GM21529 (cell line): ENCODE data around the gene REV1.
"Not testable (repeated sequence)": the region's sequence is repeated elsewhere in the genome, so short reads cannot be mapped to it uniquely, and the experiment has no call there.

ENCODE experiments used
- ATAC-seq: cut with Tn5 transposase; IDR thresholded peaks from one replicate; pipeline ENCODE4 v1.9.1; 2021; ENCODE audit not compliant: unreplicated experiment

The REV1 gene

DNA sequence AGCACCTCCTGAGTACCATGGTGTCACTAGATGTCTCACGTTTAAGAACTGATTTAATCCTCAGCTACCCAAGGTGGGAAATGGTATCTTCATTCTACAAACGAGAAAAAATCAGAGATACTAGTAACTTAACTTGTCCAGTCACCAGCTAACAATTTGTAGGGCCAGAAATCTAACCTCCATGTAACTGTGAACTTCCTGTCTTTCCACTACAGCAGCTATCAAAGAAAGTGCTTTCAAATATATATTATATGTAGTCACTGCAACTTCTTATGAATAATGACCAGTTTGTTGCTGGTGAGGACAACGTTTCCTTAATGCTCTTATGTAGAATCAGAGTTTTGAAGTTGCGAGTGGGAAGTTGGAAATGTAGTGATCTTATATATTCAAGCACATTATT lies 1.9 kb downstream of the REV1 start:
- ATAC-seq, result no peak

DNA sequence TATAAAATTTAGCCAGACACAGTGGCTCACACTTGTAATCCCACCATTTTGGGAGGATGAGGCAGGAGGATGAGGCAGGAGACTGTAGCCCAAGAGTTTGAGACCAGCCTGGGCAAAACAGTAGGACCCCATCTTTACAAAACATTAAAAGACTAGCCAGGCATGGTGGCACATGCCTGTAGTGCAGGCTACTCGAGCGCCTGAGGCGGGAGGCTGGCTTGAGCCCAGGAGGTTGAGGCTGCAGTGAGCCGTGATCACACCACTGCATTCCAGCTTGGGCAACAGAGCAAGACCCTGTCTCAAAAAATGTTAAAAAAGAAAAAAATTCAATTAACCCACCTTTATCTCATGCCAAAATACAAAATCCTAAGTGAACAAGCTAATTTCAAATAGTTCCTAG lies 4.0 kb downstream of the REV1 start:
- no peak for ATAC-seq

DNA sequence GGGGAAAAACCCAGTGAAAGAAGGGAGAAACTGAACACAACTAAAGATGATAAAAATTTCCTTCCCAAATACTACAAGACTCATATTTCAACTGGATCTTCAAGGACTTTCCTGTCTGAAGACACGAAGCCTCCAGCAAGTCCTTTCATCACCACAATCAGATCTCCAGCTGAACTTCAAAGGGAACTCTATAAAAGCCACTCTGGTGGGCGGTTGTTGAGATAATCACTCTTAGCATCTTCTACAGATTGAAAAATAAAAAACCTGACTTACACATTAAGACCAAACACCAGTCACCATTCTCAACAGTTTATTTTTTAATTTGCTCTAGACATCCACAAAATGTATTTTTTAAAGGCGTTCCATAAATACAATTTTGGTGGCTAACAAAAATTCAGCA lies 4.4 kb downstream of the REV1 start:
- no peak for ATAC-seq

DNA sequence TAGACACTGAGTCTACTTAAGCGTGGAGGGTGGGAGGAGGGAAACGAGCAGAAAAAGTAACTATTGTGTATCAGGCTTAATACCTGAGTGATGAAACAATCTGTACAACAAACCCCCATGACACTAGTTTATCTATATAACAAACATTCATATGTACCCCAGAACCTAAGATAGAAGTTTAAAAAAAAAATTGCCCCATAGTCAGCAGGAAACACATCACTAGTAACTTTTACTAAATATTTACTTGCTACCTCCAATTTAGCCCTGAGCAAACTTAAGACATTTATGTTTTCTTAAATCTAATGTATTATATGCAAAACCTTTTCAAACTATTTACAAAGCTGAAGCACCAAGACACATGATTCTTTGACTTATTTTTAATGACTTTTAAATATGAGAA lies 5.6 kb downstream of the REV1 start:
- ATAC-seq, result no peak

DNA sequence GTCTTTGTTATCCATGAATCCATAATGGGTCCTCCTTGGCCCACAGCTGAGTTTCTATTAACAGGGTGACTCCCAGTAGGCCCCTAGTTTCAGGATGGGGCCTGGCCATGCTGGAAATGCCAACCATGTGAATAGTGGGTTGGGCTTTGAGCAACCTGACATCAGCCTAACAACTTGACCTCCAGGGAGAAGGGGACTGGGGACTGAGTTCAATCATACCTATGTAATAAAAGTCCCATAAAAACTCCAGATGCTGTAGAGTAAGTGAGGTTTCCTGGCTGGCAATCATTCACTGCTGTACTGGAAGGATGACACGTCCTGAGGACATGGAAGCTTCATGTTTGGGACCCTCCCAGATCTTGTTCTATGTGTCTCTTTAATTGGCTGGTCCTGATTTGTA lies 7.9 kb downstream of the REV1 start:
- ATAC-seq, result no peak

DNA sequence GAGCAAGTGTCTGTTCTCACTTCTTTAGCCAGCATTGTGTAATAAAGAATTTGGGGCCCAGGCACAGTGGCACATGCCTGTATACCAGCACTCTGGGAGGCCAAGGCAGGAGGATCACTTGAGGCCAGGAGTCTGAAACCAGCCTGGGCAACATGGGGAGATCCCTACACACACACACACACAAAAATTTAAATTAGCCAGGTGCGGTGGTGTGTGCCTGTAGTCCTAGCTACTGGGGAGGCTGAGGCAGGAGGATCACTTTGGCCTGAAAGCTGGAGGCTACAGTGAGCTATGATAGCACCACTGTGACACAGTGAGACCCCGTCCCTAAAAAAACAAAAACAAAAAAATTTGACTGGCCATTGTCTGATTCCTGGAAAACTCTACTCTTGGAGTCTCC lies 8.3 kb downstream of the REV1 start:
- ATAC-seq, result no peak

DNA sequence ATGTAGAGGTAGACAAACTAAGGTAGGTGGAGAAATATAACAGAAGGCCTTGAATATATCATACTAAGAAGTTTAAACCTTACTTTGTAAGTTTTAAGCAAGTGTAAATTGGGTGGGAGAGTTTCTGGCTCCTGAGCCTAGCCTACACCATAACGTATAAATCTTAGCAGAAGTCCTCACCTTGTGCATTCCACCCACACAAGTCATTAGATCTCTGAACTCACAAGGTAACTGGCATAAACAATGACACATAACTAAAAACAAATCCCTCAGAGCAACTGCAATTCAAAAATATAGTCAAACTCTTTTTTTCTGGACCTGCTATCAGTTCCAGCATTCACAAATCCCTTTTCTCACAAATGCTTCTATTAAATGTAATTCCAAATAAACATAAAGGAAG lies 9.4 kb downstream of the REV1 start:
- no peak for ATAC-seq

DNA sequence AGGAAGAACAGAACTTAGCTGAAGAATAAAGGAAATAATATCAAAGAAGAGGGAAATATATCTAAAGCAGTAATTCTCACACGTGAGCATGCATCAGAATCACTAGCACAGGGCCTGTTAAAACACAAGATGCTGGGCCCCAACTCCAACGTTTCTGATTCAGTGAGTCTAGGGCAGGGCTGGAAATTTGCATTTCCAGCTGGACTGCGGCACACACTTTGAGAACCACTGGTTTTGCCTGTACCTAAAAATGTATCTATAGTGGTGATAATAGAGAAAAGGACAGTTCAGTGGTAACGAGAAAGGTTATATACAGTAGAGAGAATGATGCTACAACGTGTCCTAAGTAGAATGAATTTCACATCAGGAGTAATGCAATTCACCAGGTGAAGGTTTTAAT lies 11.2 kb downstream of the REV1 start:
- ATAC-seq, result no peak

DNA sequence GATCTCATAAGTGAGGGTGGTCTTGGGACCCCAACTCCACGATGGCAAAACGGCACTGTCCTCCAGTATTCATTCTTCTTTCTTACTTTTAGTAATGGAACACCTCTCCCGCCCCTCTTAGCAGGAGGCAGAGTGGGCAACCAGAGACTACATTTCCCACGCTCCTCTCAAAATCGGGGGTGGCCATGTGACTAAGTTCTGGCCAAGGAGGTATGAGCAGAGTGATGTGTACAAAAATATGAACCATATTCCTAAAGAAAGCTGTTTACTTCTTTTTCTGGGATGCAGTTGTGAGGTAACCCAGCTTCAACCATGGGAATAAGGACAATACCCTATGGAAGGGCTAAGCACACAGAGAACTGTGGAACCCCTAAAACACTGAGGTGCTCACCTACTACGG lies 12.8 kb downstream of the REV1 start:
- ATAC-seq, result no peak

DNA sequence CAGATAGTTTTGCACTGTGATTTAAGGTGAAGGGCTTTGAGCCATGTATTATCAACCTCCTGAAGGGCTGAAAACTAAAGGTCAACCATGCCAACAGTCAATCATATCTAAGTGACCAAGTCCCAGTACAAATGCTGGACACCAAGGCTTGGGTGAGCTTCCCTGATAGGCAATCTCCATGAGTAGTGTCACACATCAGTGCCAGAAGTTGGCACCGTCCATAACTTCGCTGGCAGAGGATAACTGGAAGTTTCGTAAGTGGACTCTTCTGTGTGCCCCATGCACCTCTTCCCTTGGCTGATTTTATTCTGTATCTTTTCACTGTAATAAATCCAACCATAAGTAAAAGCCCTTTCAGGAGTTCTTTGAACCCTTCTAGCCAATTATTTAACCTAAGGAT lies 13.2 kb downstream of the REV1 start:
- ATAC-seq, result no peak

DNA sequence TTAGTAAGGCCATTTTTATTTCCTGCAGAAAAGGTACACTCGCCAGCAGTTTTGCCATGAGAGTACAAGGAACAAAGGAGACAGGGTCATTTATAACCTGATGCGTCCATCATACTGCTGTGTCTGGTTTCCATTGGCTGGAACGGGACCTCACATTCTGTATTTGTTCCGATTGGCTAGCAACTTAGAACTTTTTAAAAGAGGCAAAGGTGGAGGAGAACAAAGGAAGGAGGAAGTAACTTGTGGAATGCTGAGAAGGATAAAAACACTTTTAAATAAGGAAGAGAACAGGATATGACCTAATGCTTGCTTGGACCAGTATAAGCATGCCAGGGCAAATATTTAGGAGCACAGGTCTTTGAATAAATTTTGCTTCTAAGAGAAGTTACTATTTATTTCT lies 14.7 kb downstream of the REV1 start:
- ATAC-seq, result not testable (repeated sequence)

DNA sequence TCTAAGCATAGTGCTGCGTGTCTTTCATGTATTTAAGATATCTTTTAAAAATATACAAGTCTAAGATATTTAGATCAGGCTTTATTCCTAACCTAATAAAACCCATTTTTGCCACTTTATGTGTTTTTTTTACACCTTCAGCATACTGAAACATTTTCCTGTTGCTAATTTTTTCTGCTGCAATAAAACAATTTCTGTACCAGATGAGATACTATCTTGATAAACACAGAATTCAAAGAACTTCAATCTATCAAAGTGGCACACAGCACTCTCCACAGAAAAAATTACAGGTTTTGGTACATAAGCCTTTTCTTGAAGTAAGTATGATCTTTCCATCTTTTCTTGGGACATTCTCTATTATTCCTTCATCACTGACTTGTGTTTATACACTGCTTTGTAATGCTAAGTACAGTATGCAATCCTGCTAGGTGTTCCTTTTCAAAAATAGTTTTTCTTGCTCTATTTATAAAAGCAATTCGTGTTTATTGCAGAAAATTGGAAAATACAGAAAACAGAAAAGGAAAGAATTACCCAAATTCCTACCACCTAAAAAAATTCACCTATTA lies 16.2 kb downstream of the REV1 start:
- ATAC-seq, result no peak

DNA sequence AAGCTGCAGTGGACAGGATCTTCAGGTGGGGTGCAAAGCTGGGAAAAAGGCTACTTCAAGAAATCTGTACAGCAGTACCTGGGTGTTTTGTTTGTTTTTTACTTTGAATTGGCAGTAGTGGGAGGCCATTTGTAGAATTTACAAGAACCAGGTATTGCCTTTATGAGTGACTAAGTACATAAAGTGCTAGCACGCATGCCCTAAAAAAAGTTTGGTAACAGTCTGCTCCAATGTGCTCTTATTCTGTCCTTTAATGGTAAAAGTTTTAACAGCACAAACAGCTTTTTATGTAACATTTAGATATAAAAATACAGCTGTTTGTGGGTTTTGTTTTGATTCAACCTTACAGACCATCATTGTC lies 17.2 kb downstream of the REV1 start:
- ATAC-seq, result no peak

DNA sequence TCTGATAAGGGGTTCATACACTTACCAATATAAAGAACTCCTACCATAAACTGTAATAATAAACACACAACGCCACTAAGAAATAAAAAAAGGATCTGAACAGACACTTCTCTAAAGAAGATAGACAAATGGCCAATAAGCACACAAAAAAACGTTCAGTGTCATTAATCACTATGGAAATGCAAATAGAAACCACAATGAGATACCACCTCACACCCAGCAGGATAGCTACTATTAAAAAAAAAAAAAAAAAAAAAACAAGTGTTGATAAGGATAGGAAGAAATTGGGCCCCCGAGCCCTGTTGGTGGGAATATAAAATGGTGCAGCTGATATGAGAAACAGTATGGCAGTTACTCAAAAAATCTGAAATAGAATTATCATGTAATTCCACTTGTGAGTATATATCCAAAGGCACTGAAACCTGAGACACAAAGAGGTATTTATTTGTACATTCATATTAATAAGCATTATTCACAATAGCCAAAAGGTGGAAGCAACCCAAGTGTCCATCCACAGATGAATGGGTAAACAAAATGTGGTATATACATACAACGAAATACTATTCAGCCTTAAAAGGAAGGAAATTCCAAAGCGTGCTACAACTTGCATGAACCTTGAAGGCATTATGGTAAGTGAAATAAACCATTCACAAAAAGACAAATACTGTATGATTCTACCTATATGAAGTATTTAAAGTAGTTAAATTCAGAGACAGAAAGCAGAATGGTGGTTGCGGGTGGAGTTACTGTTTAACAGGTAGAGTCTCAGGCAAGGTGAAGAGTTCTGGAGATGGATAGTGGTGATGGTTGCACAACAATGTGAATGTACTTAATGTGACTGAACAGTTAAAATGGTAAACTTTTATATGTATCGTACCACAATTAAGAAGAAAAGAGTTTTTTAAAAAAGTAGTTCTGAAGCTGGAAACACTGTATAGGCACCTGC lies 17.9 kb downstream of the REV1 start:
- no peak for ATAC-seq

DNA sequence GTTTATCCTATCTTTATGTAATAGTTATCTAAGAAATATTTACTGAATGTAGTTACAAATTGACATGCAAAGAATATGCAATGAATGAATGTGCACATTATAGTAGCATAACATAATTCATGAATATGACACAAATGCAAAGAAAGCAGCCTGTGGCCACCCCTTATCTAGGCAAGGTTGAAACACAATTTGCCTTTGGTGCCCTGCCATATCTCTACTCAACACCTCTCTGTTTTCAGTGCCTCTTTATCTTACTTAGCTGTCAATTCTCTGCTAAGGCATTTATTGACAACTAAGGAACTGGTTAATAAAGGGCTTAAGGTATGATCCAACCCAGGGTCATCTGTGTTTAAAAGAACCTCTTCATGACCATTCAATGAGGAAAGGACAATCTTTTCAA lies 18.9 kb downstream of the REV1 start:
- no peak for ATAC-seq

DNA sequence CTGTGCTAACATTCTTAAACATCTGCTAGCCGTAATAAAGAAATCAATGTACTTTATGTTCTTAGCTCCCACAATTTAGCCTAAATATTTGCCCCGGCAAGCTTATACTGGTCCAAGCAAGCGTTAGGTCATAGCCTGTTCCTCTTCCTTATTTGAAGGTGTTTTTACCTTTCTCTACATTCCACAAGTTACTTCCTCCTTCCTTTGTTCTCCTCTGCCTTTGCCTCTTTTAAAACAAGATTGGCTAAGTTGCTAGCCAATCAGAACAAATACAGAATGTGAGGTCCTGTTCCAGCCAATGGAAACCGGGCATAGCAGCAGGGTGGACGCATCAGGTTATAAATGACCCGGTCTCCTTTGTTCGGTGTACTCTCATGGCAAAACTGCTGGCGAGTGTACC lies 19.4 kb downstream of the REV1 start:
- ATAC-seq, result not testable (repeated sequence)

DNA sequence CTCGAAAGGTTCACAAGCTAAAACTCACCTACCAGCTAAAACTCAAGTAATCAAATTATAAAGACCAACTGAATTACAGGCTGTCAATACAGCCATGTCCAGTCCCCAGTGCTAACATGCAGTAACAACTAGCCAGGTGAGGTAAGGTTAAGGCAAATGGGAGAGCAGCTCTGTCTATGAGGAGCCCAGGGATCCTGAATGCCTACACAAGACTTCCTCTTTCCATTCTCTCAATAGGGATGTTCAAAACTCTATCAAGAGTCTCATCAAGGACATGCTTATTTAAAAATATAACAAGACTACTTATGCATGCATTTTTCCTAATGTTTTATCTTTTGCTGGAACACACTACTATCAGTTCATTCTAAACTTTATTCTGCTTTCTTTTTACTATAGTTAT lies 20.4 kb downstream of the REV1 start:
- ATAC-seq, result no peak

DNA sequence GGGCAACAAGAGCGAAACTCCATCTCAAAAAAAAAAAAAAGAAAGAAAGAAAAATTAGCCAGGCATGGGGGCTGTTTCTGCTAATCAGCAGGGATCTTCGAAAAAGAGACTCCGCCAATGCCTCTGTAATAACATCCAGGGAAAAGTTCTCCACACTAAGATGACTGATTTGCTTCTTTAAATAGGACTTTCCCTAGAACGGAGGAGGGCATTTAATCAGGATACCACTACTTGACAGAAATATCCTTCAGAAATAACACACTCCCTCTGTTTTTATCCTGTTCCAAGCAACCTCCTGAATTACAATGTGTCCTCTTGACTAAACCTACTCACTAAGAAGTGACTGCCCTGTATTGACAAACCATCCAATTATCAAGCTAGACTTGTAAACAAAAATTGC lies 21.7 kb downstream of the REV1 start:
- no peak for ATAC-seq

DNA sequence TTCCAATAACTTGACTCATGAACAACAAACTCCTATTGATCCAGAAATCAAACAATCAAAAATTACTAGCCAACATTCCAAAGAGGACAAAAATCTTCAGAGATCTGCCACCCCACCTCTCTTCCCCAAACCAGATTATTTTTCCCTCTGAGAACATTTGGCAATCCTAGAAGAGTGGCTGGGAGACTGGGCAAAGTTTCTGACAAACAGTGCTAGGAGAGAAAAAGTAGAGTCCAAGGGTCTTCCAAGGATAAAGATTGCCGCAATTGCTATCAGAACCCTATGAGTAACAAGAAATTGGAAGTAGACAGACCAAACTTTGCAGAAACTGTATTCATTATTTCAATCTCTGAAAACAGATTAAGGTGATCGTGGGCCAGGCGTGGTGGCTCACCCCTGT lies 22.4 kb downstream of the REV1 start:
- no peak for ATAC-seq

DNA sequence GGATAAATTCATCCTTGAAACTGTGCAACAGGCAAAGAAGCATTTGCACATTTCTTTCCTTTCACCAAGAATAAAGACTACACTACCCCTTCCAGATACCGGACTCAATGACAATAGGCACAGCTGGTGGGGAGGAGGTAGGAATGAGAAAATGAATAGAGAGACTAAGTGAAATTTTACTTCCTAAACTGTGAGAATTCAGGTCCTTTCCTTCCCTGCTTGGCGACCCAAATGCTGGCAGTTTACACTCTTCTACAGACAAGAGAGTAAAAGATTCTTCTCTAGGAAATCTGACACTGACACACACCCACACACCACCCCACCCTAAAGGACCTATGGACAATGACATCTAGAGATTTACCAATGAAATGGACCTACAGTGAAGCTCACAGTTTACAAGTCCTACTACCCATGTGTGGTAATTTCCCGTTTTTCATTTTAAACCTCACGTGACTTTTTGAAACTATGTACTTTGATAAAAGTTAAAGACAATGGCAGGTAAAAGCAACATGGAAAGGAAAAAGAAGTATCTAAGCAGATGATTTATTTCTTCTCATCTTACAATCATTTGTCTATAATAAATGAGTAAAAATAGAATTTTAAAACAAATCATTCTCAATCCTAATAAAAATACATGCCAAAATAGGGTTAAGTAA lies 27.9 kb downstream of the REV1 start:
- no peak for ATAC-seq

DNA sequence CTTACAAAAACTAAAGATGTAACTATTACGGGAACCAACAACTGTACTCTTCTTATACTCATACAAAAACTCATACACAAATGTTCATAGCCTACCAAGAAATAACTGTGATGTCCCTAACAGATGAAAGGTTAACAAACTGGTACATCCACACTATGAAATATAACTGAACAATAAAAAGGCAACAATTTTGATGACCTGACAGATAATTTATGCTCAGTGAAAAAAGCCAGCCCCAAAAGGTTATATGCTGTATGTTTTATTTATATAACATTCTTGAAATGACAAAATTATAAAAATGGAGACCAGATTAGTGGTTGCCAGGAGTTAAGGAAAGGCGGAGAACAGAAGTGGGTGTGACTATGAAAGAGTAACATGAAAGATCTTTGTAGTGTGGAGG lies 31.3 kb downstream of the REV1 start:
- ATAC-seq, result no peak

DNA sequence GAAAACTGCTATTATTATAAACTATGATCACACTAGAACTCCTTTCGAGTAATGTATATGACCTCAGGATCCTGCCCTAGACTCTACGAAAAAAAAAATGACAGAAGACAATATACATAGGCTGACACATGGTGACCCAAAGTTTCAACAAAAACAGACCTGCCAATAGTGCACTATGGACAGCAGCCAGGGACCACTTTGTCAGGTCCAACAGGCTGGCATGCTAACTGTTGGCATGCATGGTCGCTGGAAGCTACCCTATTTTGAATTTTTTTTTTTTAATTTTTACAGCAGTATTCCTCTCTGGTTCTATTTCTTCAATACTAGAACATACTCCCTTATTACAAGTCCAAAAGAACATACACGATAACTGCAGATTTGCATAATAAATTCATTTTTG lies 38.1 kb downstream of the REV1 start:
- ATAC-seq, result no peak
